ENCODE measurements around the gene FOXP1. TPM values are rescaled to one million over a fixed set of nuclear protein-coding genes. Genes with fewer than 3 reads are reported as not detected.

The FOXP1 gene
- total and polyA plus RNA-seq, 9 of the 15 experiments (the other 6 are each of a cell fraction or from before 2014, with no cell fraction given) = 7.7 to 34.5 (median 13.7) TPM

GRCh38 chr3:71104976-71105375 lies 478.6 kb downstream of the FOXP1 start:
- FAIRE-seq (no peak), ATAC-seq (no peak), DNase-seq (ENCODE audit: extremely low read depth in 1 of 4, low spot score in 3 of 4) (no peak)
- WGBS (ENCODE audit: insufficient coverage, low coverage, missing lambda C conversion rate) = 65% methylated on average over 5 of the region's 6 CpGs
- peaks cover 22% of the 10 kb centered on the region for H3K36me3 ChIP-seq (ENCODE audit: control insufficient read depth, insufficient read depth, low read length)
- H3K27me3 ChIP-seq (ENCODE audit: control insufficient read depth in 2 of 2, insufficient read depth in 2 of 2, low read length in 2 of 2) = no peaks in the 10 kb centered on the region
- H3K9me3 ChIP-seq (replicated peaks; ENCODE audit: control insufficient read depth, insufficient read depth, low read depth, low read length) = no peaks in the 10 kb centered on the region
- CTCF ChIA-PET (ENCODE audit: low intra/inter-chr PET ratio) = no interaction called here
- no TSS peak for BruUV-seq (replicated peaks)
- in situ Hi-C loops (cut with MboI) (no loop called here), intact Hi-C loops (cut with micrococcal nuclease) (no loop called here)
- POLR2A ChIA-PET = no interaction called here
- no peak overlapping the region for H3K4me3 ChIP-seq
- peaks cover 0 to 2% of the 10 kb centered on the region in 2 experiments; a peak in 3 of 5 replicates for H3K4me1 ChIP-seq (replicated peaks in 1 of 2; ENCODE audit: control insufficient read depth in 2 of 2, insufficient read depth in 2 of 2, low read length in 2 of 2)
- H2AFZ ChIP-seq (ENCODE audit: low read depth, low read length) = no peak overlapping the region
- H3K4me2 ChIP-seq (ENCODE audit: insufficient read depth, low read length) = no peak overlapping the region
- peaks cover 3% of the 10 kb centered on the region; the same call in 1 of the 3 replicates for H3K79me2 ChIP-seq (ENCODE audit: control insufficient read depth, insufficient read depth, low read length)
- H4K20me1 ChIP-seq (replicated peaks; ENCODE audit: control insufficient read depth, insufficient read depth, low read length) = no peaks in the 10 kb centered on the region
- no peak overlapping the region for H3K9ac ChIP-seq (ENCODE audit: insufficient read depth in 1 of 2, low read depth in 2 of 2, low read length in 2 of 2)
- no peaks in the 10 kb centered on the region for H3K9me1 ChIP-seq (ENCODE audit: control insufficient read depth, insufficient read depth, low read length)
- no peak overlapping the region for H3K27ac ChIP-seq (ENCODE audit: extremely low read depth, low read depth, low read length)
- no peak for TF ChIP-seq PREB (CRISPR knock-in tag; IDR thresholded peaks at IDR 0.05)
- no peak for TF ChIP-seq PBX2 (CRISPR knock-in tag; IDR thresholded peaks at IDR 0.05; ENCODE audit: low read depth)
- no peak for TF ChIP-seq PBX2 (tag; conservative IDR thresholded peaks at IDR 0.05; ENCODE audit: low read depth)
- no peak for TF ChIP-seq SMARCE1 (IDR thresholded peaks at IDR 0.05)
- no peak for TF ChIP-seq ZSCAN29 (IDR thresholded peaks at IDR 0.05)
- no peak for TF ChIP-seq ZKSCAN1 (IDR thresholded peaks at IDR 0.05; ENCODE audit: low read depth, low read length)
- no peak for TF ChIP-seq SREBF2 (CRISPR knock-in tag; IDR thresholded peaks at IDR 0.05)
- no peak for TF ChIP-seq ARID3A (IDR thresholded peaks at IDR 0.05; ENCODE audit: borderline replicate concordance, low read depth, low read length)
- no peak for TF ChIP-seq ZNF253 (CRISPR knock-in tag; conservative IDR thresholded peaks at IDR 0.05)
- no peak for TF ChIP-seq ZNF589 (CRISPR knock-in tag; IDR thresholded peaks at IDR 0.05; ENCODE audit: low read depth)
- no peak for TF ChIP-seq ETV5 (CRISPR knock-in tag; IDR thresholded peaks at IDR 0.05; ENCODE audit: low read depth)
- no peak for TF ChIP-seq TCF7 (IDR thresholded peaks at IDR 0.05; ENCODE audit: borderline replicate concordance)
- TF ChIP-seq ZNF780A (CRISPR knock-in tag; IDR thresholded peaks at IDR 0.05) = no peak
- TF ChIP-seq ZNF316 (IDR thresholded peaks at IDR 0.05) = no peak
